Measurements from ENCODE around the gene PUSL1. TPM values are rescaled to one million over a fixed set of nuclear protein-coding genes. Genes with fewer than 3 reads are reported as not detected.

PUSL1 gene
- total RNA-seq, 1 experiment from 2014 or later, result 40.3 TPM

GRCh38 chr1:1324524-1325287 lies 16.3 kb downstream of the PUSL1 start, which contains the start of the genes CPTP and INTS11:
Gene CPTP (plus strand): TSS chr1:1324802. CDS start chr1:1326911, 2,109 bp downstream.
Gene INTS11 (minus strand): TSS chr1:1324660. CDS start chr1:1324608, 52 bp downstream.
- DNase-seq (ENCODE audit: low read depth), result peak; percentile 84

- peak; percentile 43 for DNase-seq (ENCODE audit: low read depth)
Measured at GRCh38 chr1:1325288-1326074, 17.1 kb downstream of the PUSL1 start.

GRCh38 chr1:1326075-1326605 lies 17.7 kb downstream of the PUSL1 start:
- no peak for DNase-seq (ENCODE audit: low read depth)

GRCh38 chr1:1327291-1327690 lies 18.9 kb downstream of the PUSL1 start:
- no peak for DNase-seq (ENCODE audit: low read depth)

GRCh38 chr1:1328254-1328653 lies 19.9 kb downstream of the PUSL1 start:
- no peak for DNase-seq (ENCODE audit: low read depth)

- DNase-seq (ENCODE audit: low read depth), result no peak
Measured at GRCh38 chr1:1329304-1330210, 21.2 kb downstream of the PUSL1 start.

GRCh38 chr1:1330366-1331067 lies 22.1 kb downstream of the PUSL1 start:
- no peak for DNase-seq (ENCODE audit: low read depth)

GRCh38 chr1:1331068-1331965 lies 22.9 kb downstream of the PUSL1 start, which contains the start of gene TAS1R3:
Gene TAS1R3 (plus strand): TSS chr1:1331280. CDS start chr1:1331346, 66 bp downstream.
- DNase-seq (ENCODE audit: low read depth), result peak; percentile 22

GRCh38 chr1:1332031-1332755 lies 23.8 kb downstream of the PUSL1 start:
- DNase-seq (ENCODE audit: low read depth), result no peak

- DNase-seq (ENCODE audit: low read depth), result no peak
Measured at GRCh38 chr1:1332774-1333480, 24.5 kb downstream of the PUSL1 start.

GRCh38 chr1:1333551-1334241 lies 25.3 kb downstream of the PUSL1 start:
- DNase-seq (ENCODE audit: low read depth), result no peak

- no peak for DNase-seq (ENCODE audit: low read depth)
Measured at GRCh38 chr1:1334835-1335234, 26.4 kb downstream of the PUSL1 start.

- no peak for DNase-seq (ENCODE audit: low read depth)
Measured at GRCh38 chr1:1335283-1335682, 26.9 kb downstream of the PUSL1 start.

- no peak for DNase-seq (ENCODE audit: low read depth)
Measured at GRCh38 chr1:1335792-1336248, 27.4 kb downstream of the PUSL1 start.

GRCh38 chr1:1336446-1336845 lies 28.0 kb downstream of the PUSL1 start:
- DNase-seq (ENCODE audit: low read depth), result no peak

GRCh38 chr1:1336931-1337792 lies 28.8 kb downstream of the PUSL1 start:
- DNase-seq (ENCODE audit: low read depth), result no peak

- no peak for DNase-seq (ENCODE audit: low read depth)
Measured at GRCh38 chr1:1337793-1338147, 29.4 kb downstream of the PUSL1 start.

Measured in M059J (cell line).